GM21447 (cell line): Measurements from ENCODE around the gene TBC1D3B.
"Not testable (repeated sequence)": the region's sequence is repeated elsewhere in the genome, so short reads cannot be mapped to it uniquely, and the experiment has no call there.

ENCODE experiments used
- ATAC-seq: cut with Tn5 transposase; IDR thresholded peaks from one replicate; pipeline ENCODE4 v1.9.1; 2021; ENCODE audit not compliant: unreplicated experiment

TBC1D3B gene

GRCh38 chr17:36176536-36176935 is at the start of gene TBC1D3B:
Gene TBC1D3B (minus strand): TSS chr17:36176636. CDS start chr17:36175050, 1,586 bp downstream.
- ATAC-seq = not testable (repeated sequence)

- ATAC-seq = not testable (repeated sequence)
These were observed 46.5 kb upstream of the TBC1D3B start for GRCh38 chr17:36222967-36223366.

- ATAC-seq = not testable (repeated sequence)
These were observed 45.2 kb upstream of the TBC1D3B start for GRCh38 chr17:36221581-36222100.

GRCh38 chr17:36220737-36221580 is 44.5 kb upstream of the TBC1D3B start:
- not testable (repeated sequence) for ATAC-seq

- not testable (repeated sequence) for ATAC-seq
These were observed 43.1 kb upstream of the TBC1D3B start for GRCh38 chr17:36219556-36219955.

GRCh38 chr17:36215406-36216308 is 39.2 kb upstream of the TBC1D3B start:
- ATAC-seq = not testable (repeated sequence)

GRCh38 chr17:36214918-36215317 is 38.5 kb upstream of the TBC1D3B start:
- no peak for ATAC-seq

GRCh38 chr17:36213695-36214094 is 37.3 kb upstream of the TBC1D3B start:
- ATAC-seq = no peak

- ATAC-seq = no peak
These were observed 36.5 kb upstream of the TBC1D3B start for GRCh38 chr17:36212966-36213365.

- ATAC-seq = no peak
These were observed 35.8 kb upstream of the TBC1D3B start for GRCh38 chr17:36212272-36212605.

- not testable (repeated sequence) for ATAC-seq
These were observed 35.2 kb upstream of the TBC1D3B start for GRCh38 chr17:36211484-36212271.

GRCh38 chr17:36210439-36211211 is 34.2 kb upstream of the TBC1D3B start, which contains the start of gene CCL4L2:
Gene CCL4L2 (plus strand): TSS chr17:36211063.
- peak; percentile 70 for ATAC-seq

- ATAC-seq = no peak
These were observed 33.1 kb upstream of the TBC1D3B start for GRCh38 chr17:36209575-36209974.

GRCh38 chr17:36207383-36207782 is 30.9 kb upstream of the TBC1D3B start:
- ATAC-seq = not testable (repeated sequence)

GRCh38 chr17:36206486-36206821 is 30.0 kb upstream of the TBC1D3B start:
- not testable (repeated sequence) for ATAC-seq

GRCh38 chr17:36205637-36206485 is 29.4 kb upstream of the TBC1D3B start:
- ATAC-seq = peak; percentile 36

GRCh38 chr17:36204724-36205500 is 28.5 kb upstream of the TBC1D3B start:
- no peak for ATAC-seq

- ATAC-seq = no peak
These were observed 26.9 kb upstream of the TBC1D3B start for GRCh38 chr17:36203335-36203734.
